ENCODE measurements around the gene AUTS2. TPM values are rescaled to one million over a fixed set of nuclear protein-coding genes. Genes with fewer than 3 reads are reported as not detected.

Gene AUTS2
- polyA plus RNA-seq, 1 experiment, result 0.54 TPM

DNA sequence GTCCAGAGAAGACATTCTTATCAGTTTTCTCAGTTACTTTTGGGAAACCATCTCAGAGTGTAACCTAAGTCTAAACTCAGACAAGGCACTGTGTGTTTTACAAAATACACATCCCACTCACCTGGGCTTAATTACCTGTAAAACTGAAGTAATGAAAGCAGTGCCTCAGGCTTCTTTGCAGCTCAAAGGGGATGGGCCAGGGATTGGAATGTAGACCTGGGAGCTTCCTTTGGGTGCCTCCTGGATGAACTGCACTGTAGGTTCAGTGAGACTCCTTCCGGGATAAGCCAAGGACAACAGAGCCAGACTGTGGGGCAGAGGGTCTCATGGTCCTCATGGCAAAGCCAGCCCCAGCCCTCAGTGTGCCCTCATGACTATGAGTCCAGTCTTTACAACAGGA, 861.3 kb downstream of the AUTS2 start:
- ChIA-PET CTCF (no interaction called here), POLR2A (no interaction called here)
- Histone ChIP-seq H3K4me3 (ENCODE audit: low read depth, low read length) (no peak overlapping the region), H3K36me3 (ENCODE audit: control insufficient read depth, insufficient read depth, low read length) (no peaks in the 10 kb centered on the region), H3K27me3 (ENCODE audit: control insufficient read depth, insufficient read depth, low read length) (no peaks in the 10 kb centered on the region)
- no peak for DNase-seq (ENCODE audit: low read depth)
- TF ChIP-seq CTCF (IDR thresholded peaks at IDR 0.05; ENCODE audit: insufficient read depth, low read depth, low read length), result no peak

GRCh38 chr7:70460071-70460470, 861.8 kb downstream of the AUTS2 start:
- POLR2A ChIA-PET, result no interaction called here
- no peaks in the 10 kb centered on the region for H3K27me3 ChIP-seq (ENCODE audit: control insufficient read depth, insufficient read depth, low read length)
- H3K4me3 ChIP-seq (ENCODE audit: low read depth, low read length), result no peak overlapping the region
- H3K36me3 ChIP-seq (ENCODE audit: control insufficient read depth, insufficient read depth, low read length), result no peaks in the 10 kb centered on the region
- TF ChIP-seq CTCF (IDR thresholded peaks at IDR 0.05; ENCODE audit: insufficient read depth, low read depth, low read length), result no peak
- CTCF ChIA-PET, result no interaction called here
- no peak for DNase-seq (ENCODE audit: low read depth)

DNA sequence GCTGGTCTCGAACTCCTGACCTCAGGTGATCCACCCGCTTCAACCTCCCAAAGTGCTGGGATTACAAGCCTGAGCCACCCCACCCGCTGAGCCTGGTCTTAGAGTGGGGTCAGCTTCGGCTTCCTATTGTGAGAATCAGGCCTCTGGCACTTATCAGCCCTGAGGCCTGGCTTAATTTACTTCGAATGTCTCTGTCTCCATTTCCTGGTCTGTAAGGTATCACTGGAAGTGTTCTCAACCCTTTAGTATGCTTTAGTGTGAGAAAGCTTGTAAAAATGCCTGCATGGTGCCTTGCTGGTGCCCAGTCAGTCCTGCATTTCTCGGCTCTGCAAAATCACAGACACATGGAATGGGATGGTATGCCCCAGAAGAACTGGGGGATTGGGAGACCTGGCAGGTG, 862.3 kb downstream of the AUTS2 start:
- DNase-seq (ENCODE audit: low read depth), result no peak
- Histone ChIP-seq H3K4me3 (ENCODE audit: low read depth, low read length) (no peak overlapping the region), H3K36me3 (ENCODE audit: control insufficient read depth, insufficient read depth, low read length) (no peaks in the 10 kb centered on the region), H3K27me3 (ENCODE audit: control insufficient read depth, insufficient read depth, low read length) (no peaks in the 10 kb centered on the region)
- no peak for TF ChIP-seq CTCF (IDR thresholded peaks at IDR 0.05; ENCODE audit: insufficient read depth, low read depth, low read length)
- CTCF ChIA-PET, result interaction anchor here (0.6 kb wide), 1 partner anchor 51 kb away, joined by 3 read pairs; no protein-coding TSS in a partner anchor
- POLR2A ChIA-PET, result no interaction called here

- POLR2A ChIA-PET, result no interaction called here
- no peak for DNase-seq (ENCODE audit: low read depth)
- TF ChIP-seq CTCF (IDR thresholded peaks at IDR 0.05; ENCODE audit: insufficient read depth, low read depth, low read length), result no peak
- Histone ChIP-seq H3K36me3 (ENCODE audit: control insufficient read depth, insufficient read depth, low read length) (no peaks in the 10 kb centered on the region), H3K27me3 (ENCODE audit: control insufficient read depth, insufficient read depth, low read length) (no peaks in the 10 kb centered on the region), H3K4me3 (ENCODE audit: low read depth, low read length) (no peak overlapping the region)
- CTCF ChIA-PET, result no interaction called here
Observed at GRCh38 chr7:70463352-70463938, 865.2 kb downstream of the AUTS2 start.

GRCh38 chr7:70466725-70467364, 868.6 kb downstream of the AUTS2 start:
- ChIA-PET POLR2A (no interaction called here), CTCF (no interaction called here)
- Histone ChIP-seq H3K4me3 (ENCODE audit: low read depth, low read length) (no peak overlapping the region), H3K27me3 (ENCODE audit: control insufficient read depth, insufficient read depth, low read length) (no peaks in the 10 kb centered on the region), H3K36me3 (ENCODE audit: control insufficient read depth, insufficient read depth, low read length) (no peaks in the 10 kb centered on the region)
- no peak for TF ChIP-seq CTCF (IDR thresholded peaks at IDR 0.05; ENCODE audit: insufficient read depth, low read depth, low read length)
- no peak for DNase-seq (ENCODE audit: low read depth)

All from BJ (cell line).